GM12875 (cell line): ENCODE measurements around the gene FOLR3.
"Not testable (repeated sequence)": the region's sequence is repeated elsewhere in the genome, so short reads cannot be mapped to it uniquely, and the experiment has no call there.

Experiments used
- H3K4me3 ChIP-seq: one replicate; pipeline ENCODE4 v1.5.1; 2011; ENCODE audit warnings: low read depth, low read length, control low read depth
- TF ChIP-seq, protein P1 (sequence below): IDR thresholded peaks from 2 replicates; pipeline ENCODE4 v1.5.1; 2011; ENCODE audit warnings: low read depth, mild to moderate bottlenecking, control low read depth, inconsistent platforms, low read length, moderate library complexity, borderline replicate concordance; ENCODE audit not compliant: insufficient read depth

The FOLR3 gene

DNA sequence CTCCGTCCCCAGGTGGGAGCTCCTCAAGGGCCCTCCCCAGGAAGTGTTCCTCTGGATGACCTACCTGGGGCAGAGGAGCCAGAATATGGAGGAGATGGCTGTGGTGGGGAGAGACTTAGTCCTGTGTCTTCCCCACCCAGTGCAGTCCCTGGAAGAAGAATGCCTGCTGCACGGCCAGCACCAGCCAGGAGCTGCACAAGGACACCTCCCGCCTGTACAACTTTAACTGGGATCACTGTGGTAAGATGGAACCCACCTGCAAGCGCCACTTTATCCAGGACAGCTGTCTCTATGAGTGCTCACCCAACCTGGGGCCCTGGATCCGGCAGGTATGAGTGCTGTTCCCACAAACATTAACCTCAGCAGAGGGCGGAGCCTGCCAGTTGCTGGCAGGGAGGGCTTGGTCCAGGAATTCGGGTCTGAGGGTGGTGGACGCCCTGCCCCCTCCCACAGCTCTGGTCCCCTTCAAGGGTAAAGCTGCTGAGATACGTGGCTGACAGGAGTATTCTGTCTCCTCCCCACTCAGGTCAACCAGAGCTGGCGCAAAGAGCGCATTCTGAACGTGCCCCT lies 3.4 kb downstream of the FOLR3 start:
- TF ChIP-seq, protein P1, sequence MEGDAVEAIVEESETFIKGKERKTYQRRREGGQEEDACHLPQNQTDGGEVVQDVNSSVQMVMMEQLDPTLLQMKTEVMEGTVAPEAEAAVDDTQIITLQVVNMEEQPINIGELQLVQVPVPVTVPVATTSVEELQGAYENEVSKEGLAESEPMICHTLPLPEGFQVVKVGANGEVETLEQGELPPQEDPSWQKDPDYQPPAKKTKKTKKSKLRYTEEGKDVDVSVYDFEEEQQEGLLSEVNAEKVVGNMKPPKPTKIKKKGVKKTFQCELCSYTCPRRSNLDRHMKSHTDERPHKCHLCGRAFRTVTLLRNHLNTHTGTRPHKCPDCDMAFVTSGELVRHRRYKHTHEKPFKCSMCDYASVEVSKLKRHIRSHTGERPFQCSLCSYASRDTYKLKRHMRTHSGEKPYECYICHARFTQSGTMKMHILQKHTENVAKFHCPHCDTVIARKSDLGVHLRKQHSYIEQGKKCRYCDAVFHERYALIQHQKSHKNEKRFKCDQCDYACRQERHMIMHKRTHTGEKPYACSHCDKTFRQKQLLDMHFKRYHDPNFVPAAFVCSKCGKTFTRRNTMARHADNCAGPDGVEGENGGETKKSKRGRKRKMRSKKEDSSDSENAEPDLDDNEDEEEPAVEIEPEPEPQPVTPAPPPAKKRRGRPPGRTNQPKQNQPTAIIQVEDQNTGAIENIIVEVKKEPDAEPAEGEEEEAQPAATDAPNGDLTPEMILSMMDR, result no peak
- no peak overlapping the region for H3K4me3 ChIP-seq

DNA sequence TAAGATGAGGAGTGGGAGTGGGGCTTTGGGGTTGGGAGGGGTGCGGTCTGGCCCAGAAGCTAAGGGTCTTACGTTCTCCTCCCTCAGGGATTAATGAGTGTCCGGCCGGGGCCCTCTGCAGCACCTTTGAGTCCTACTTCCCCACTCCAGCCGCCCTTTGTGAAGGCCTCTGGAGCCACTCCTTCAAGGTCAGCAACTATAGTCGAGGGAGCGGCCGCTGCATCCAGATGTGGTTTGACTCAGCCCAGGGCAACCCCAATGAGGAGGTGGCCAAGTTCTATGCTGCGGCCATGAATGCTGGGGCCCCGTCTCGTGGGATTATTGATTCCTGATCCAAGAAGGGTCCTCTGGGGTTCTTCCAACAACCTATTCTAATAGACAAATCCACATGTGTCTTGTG lies 4.0 kb downstream of the FOLR3 start:
- TF ChIP-seq, protein P1, result no peak
- H3K4me3 ChIP-seq, result no peak overlapping the region

GRCh38 chr11:72140661-72141060 lies 5.1 kb downstream of the FOLR3 start:
- no peak overlapping the region for H3K4me3 ChIP-seq
- TF ChIP-seq, protein P1, result no peak

GRCh38 chr11:72141066-72141465 lies 5.5 kb downstream of the FOLR3 start:
- TF ChIP-seq, protein P1, result no peak
- no peak overlapping the region for H3K4me3 ChIP-seq

GRCh38 chr11:72142086-72142485 lies 6.6 kb downstream of the FOLR3 start:
- H3K4me3 ChIP-seq, result not testable (repeated sequence)

DNA sequence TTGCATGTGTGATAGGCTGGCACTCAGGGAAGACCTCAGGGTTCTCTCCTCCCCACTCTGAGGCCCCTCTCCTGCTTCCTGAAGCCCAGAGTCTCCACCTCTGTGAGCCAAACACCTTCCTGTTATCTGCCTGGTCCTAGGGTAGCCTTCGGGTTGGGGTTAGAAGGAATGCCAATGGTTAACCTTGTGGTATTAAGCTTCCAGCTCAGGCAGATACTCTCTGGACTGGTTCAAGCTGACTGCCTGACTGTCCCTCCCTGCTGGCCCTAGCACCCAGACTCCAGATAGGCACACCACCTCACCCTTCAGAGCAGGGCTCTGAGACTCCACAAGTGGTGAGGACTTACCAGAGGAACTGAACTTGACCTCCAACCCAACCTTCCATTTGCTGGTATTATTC lies 7.0 kb downstream of the FOLR3 start:
- not testable (repeated sequence) for H3K4me3 ChIP-seq

DNA sequence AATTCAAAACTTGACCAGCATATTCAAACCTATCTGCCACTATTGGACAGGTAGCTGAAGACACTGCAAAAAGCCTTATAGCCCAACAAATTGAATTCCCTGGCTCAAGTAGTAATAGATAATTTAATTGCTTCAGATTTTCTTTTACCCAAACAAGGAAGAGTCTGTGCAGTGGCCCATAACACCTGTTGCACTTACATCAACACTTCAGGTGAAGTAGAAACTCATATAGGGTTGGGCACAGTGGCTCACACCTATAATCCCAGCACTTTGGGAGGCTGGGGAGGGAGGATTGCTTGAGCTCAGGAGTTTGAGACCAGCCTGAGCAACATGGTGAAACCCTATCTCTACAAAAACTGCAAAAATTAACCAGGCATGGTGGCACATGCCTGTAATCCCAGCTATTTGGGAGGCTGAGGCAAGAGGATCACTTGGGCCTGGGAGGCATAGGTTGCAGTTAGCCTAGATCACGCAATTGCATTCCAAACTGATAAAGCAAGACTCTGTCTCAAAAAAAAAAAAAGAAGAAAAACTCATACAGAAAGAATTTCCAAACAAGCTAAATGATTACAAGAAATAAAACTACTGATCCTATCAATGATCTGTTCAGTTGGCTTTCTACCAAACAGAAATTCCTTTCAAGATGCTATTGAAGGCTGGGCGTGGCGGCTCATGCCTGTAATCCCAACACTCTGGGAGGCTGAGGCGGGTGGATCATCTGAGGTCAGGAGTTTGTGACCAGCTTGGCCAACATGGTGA lies 9.5 kb downstream of the FOLR3 start:
- TF ChIP-seq, protein P1, result no peak
- H3K4me3 ChIP-seq, result no peak overlapping the region

DNA sequence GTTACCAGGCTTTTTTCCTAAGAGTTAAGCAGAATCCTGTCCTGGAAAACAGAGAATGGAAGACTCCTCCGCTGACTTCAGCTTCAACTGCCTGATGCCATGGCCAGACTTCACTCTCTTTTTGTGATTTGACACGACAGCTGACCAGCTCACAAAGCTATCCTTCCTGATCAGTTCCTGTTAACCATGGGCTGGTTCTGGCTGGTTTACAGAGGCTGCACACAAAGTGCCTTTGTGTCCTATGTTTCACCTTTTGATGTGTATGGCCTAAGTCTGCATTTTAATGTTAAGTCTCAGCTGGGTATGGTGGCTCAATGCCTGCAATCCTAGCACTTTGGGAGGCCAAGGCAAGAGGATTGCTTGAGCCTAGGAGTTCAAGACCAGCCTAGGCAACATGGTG lies 11.1 kb downstream of the FOLR3 start:
- TF ChIP-seq, protein P1, result no peak
- H3K4me3 ChIP-seq, result no peak overlapping the region
